Sigmoid colon (tissue), 7 donors: ENCODE data around the gene COG5. TPM values are rescaled to one million over a fixed set of nuclear protein-coding genes. Genes with fewer than 3 reads are reported as not detected.

Source experiments
- DNase-seq: peaks from one replicate; pipeline ENCODE4 v3.0.0-alpha.2; 2019
- H3K27ac ChIP-seq, 4 donors: fragments of 200-600 bp; sonication (generic); one replicate each; pipeline ENCODE4 v1.5.1; 2016 to 2019; ENCODE audit warnings: mild to moderate bottlenecking in 1 of 4
- H3K27me3 ChIP-seq, 3 donors: fragments of 200-600 bp; sonication (generic); one replicate each; pipeline ENCODE4 v1.5.1; 2019; ENCODE audit warnings: mild to moderate bottlenecking in 1 of 3
- H3K36me3 ChIP-seq, 4 donors: fragments of 200-600 bp; sonication (generic); one replicate each; pipeline ENCODE4 v1.5.1; 2016 to 2019
- H3K4me1 ChIP-seq, 4 donors: fragments of 200-600 bp; sonication (generic); one replicate each; pipeline ENCODE4 v1.5.1; 2017 to 2019
- H3K4me3 ChIP-seq, 4 donors: fragments of 200-600 bp; sonication (generic); one replicate each; pipeline ENCODE4 v1.5.1; 2017 to 2019; ENCODE audit warnings: mild to moderate bottlenecking in 2 of 4, moderate library complexity in 1 of 4
- H3K9me3 ChIP-seq, 4 donors: fragments of 200-600 bp in 3 of 4; sonication (generic) in 3 of 4; one replicate each; pipeline versions ENCODE4 v1.5.1 to v1.6.1; 2013 to 2019
- EP300 ChIP-seq, 4 donors: sonication (generic); formaldehyde crosslinking; IDR thresholded peaks; one replicate each; pipeline ENCODE4 v1.6.1; 2017; ENCODE audit warnings: antibody characterized with exemption in 4 of 4
- POLR2A ChIP-seq, 2 donors: fragments of 450-650 bp; IDR thresholded peaks; one replicate each; pipeline ENCODE4 v1.6.1; 2016; ENCODE audit warnings: antibody characterized with exemption in 2 of 2, mild to moderate bottlenecking in 2 of 2, moderate library complexity in 2 of 2
- POLR2AphosphoS5 ChIP-seq, 4 donors: sonication (generic); formaldehyde crosslinking; IDR thresholded peaks; one replicate each; pipeline ENCODE4 v1.6.1; 2017; ENCODE audit warnings: antibody characterized with exemption in 4 of 4
- WGBS, 2 donors: extraction: QIAGEN DNeasy Blood & Tissue Kit; methylation state at CpG; one replicate each; pipeline ENCODE4 v1.1.7; 2013; 5-methylcytosine and 5-hydroxymethylcytosine counted together
- intact Hi-C: fragments of 100-400 bp; cut with DNase I; formaldehyde crosslinking; loops from one replicate; pipeline ENCODE4 v1.15.1; 2023
- polyA plus RNA-seq, 3 donors: library from polyadenylated mRNA; stranded (reverse); fragments of 200-250 nt; gene quantifications; one replicate each; pipeline ENCODE4 v1.2.3, GENCODE V29; 2013
- total RNA-seq, 4 donors: library from RNA; depleted of rRNA; stranded (reverse); fragments of >200 nt; gene quantifications; one replicate each; pipeline ENCODE4 v1.1.0, GENCODE V29; 2016
- TF ChIP-seq, protein P1 (sequence below), 4 experiments: fragments of 450-650 bp in 3 of 4; fragments of 200-600 bp in 1 of 4; IDR thresholded peaks; one replicate each; pipeline ENCODE4 v1.5.1; 2016 to 2019; ENCODE audit warnings: antibody characterized with exemption in 4 of 4, mild to moderate bottlenecking in 3 of 4, moderate library complexity in 2 of 4
- donor health status: healthy with polysubstance abuse.
- donor health status: Bipolar disorder and iron deficiency.
- donor health status: healthy.

COG5 gene
- total and polyA plus RNA-seq, 7 donors = 11.0 to 73.4 (median 27.6) TPM

- peaks cover 0 to under 1% (median 0%) of the 10 kb centered on the region in 4 donors for H3K4me1 ChIP-seq
- no peak overlapping the region for H3K27ac ChIP-seq
- H3K27me3 ChIP-seq = no peaks in the 10 kb centered on the region
- WGBS, 2 donors = 89 to 95% methylated on average over 2 of the region's 2 CpGs
- H3K36me3 ChIP-seq = peaks cover 0 to 13% (median 7%) of the 10 kb centered on the region in 4 donors
- no peak overlapping the region for H3K4me3 ChIP-seq
- intact Hi-C loops = no loop called here
- no peak for DNase-seq
- H3K9me3 ChIP-seq = no peaks in the 10 kb centered on the region
- TF ChIP-seq EP300 (IDR thresholded peaks at IDR 0.05) (no peak), POLR2AphosphoS5 (IDR thresholded peaks at IDR 0.05) (no peak), POLR2A (IDR thresholded peaks at IDR 0.05) (no peak)
- TF ChIP-seq, protein P1, sequence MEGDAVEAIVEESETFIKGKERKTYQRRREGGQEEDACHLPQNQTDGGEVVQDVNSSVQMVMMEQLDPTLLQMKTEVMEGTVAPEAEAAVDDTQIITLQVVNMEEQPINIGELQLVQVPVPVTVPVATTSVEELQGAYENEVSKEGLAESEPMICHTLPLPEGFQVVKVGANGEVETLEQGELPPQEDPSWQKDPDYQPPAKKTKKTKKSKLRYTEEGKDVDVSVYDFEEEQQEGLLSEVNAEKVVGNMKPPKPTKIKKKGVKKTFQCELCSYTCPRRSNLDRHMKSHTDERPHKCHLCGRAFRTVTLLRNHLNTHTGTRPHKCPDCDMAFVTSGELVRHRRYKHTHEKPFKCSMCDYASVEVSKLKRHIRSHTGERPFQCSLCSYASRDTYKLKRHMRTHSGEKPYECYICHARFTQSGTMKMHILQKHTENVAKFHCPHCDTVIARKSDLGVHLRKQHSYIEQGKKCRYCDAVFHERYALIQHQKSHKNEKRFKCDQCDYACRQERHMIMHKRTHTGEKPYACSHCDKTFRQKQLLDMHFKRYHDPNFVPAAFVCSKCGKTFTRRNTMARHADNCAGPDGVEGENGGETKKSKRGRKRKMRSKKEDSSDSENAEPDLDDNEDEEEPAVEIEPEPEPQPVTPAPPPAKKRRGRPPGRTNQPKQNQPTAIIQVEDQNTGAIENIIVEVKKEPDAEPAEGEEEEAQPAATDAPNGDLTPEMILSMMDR (IDR thresholded peaks at IDR 0.05) = no peak
These were observed 271.1 kb downstream of the COG5 start for GRCh38 chr7:107292591-107292990.

DNA sequence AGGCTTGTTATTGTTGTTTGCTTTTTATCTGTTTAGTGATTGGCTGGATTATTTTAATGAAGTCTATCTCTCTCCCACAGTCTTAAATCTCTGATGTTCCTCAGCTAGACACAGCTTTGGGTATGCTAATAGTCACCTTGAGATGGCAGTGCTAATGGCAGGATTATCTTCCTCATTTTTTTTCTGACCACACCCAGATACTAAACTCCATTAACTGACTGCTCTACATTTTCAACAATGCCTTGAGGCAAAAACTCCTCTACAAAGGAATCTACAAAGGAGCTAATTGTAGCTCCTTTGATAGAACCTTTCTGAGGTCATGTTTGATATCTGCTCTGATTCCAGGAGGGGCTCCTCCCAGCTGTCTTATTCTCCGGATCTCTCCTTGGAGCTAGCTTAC lies 272.3 kb downstream of the COG5 start:
- Histone ChIP-seq H3K27me3 (no peaks in the 10 kb centered on the region), H3K9me3 (no peaks in the 10 kb centered on the region), H3K36me3 (peaks cover 0 to 13% (median 7%) of the 10 kb centered on the region in 4 donors), H3K4me1 (peaks cover 0 to 11% (median 0%) of the 10 kb centered on the region in 4 donors), H3K4me3 (no peak overlapping the region), H3K27ac (no peak overlapping the region)
- WGBS, 2 donors = 96 to 98% methylated on average over 1 of the region's 1 CpG
- intact Hi-C loops = no loop called here
- no peak for DNase-seq
- TF ChIP-seq EP300 (IDR thresholded peaks at IDR 0.05) (no peak), POLR2A (IDR thresholded peaks at IDR 0.05) (no peak), POLR2AphosphoS5 (IDR thresholded peaks at IDR 0.05) (no peak)
- TF ChIP-seq, protein P1 (IDR thresholded peaks at IDR 0.05) = no peak

DNA sequence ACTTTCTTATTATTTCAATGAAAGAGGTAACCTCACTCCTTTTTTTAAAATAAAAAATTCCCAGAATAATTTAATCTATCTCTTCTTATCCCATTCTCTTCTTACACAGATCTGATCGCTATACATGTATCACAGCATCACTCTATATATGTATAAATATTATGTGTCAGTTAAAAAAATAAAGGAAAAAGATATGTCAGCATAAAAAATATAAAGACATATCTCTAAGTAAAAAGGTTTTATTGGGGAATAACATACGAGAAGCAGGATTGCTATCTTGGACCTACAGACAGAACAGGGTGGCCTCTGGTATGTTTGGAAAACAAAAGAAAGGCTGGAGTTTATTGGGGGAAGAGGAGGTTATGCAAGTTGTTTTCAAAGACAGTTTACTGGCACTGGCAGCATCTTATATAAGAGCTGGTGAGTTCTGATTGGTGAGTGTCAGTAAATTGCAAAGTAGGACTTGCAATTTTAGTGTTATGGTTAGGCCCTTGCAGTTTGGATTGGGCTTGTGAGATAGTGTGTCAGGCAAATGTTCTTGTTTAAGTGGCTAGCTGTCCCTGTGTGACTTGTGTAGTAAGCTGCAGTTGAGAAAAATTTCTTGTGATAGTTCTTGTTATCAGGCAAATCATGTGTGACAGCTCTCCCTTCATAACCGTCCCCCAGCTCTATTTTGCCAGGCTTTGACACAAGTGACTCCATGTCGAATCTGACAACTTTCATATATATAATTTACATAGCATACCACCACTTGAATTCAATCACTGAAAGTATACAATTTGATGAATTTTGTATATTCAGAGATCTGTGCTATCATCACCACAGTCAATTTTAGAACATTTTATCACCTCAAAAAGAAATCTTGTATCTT lies 276.7 kb downstream of the COG5 start:
- 91% methylated on average over 4 of the region's 4 CpGs for WGBS, 2 donors
- H3K27ac ChIP-seq = no peak overlapping the region
- intact Hi-C loops = no loop called here

DNA sequence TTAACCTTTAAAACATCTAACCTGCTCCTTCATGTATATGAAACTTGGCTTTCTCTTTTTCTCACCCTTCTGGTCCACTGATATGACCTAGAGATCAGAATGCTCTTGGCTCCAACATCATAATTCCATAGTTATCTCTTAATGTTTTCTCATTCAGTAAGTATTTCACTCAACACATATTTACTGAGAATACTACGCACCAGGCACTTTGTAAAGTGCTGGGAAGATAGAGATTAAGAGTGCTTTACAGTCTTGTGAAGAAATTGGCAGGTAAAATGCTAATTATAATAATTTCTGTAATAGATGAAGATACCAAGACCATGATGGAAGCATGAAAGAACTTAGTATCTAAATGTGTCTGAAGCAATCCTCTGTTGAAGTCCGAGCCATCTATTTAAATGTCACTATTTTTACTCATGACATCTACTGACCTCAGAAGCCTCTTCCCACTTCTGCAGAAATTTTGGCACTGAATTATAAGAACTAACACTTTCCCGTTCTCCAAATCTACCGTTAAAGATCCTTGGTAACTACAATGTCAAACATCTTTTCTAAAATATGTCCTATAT lies 278.7 kb downstream of the COG5 start:
- 93 to 97% methylated on average over 4 of the region's 4 CpGs for WGBS, 2 donors
- intact Hi-C loops = loop anchor here (2.0 kb wide), 1 partner anchor 30 kb away; no protein-coding TSS in a partner anchor
- no peak for DNase-seq
- Histone ChIP-seq H3K27ac (no peak overlapping the region), H3K36me3 (peaks cover 0 to 20% (median 0%) of the 10 kb centered on the region in 4 donors), H3K9me3 (no peaks in the 10 kb centered on the region), H3K4me1 (peaks cover 0 to 11% (median 0%) of the 10 kb centered on the region in 4 donors), H3K27me3 (no peaks in the 10 kb centered on the region), H3K4me3 (no peak overlapping the region)
- TF ChIP-seq EP300 (IDR thresholded peaks at IDR 0.05) (no peak), POLR2A (IDR thresholded peaks at IDR 0.05) (no peak), POLR2AphosphoS5 (IDR thresholded peaks at IDR 0.05) (no peak)
- TF ChIP-seq, protein P1 (IDR thresholded peaks at IDR 0.05) = no peak

More for the DNA sequence above, 276.7 kb downstream of the COG5 start:
- Histone ChIP-seq H3K4me3 (no peak overlapping the region), H3K4me1 (peaks cover 0 to 11% (median 0%) of the 10 kb centered on the region in 4 donors), H3K27me3 (no peaks in the 10 kb centered on the region), H3K9me3 (no peaks in the 10 kb centered on the region), H3K36me3 (peaks cover 0 to 14% (median 0%) of the 10 kb centered on the region in 4 donors)
- TF ChIP-seq, protein P1 (IDR thresholded peaks at IDR 0.05) = no peak
- TF ChIP-seq POLR2A (IDR thresholded peaks at IDR 0.05) (no peak), POLR2AphosphoS5 (IDR thresholded peaks at IDR 0.05) (no peak), EP300 (IDR thresholded peaks at IDR 0.05) (no peak)
- DNase-seq = no peak
